SK-N-MC (cell line): ENCODE measurements around the gene CEP162.

ENCODE experiments used
- EZH2 ChIP-seq: fragments of 200-600 bp; sonication (generic); IDR thresholded peaks from one replicate; pipeline ENCODE4 v1.6.1; 2017; ENCODE audit warnings: antibody characterized with exemption
- FOXP2 ChIP-seq: optimal IDR thresholded peaks from 2 replicates; pipeline ENCODE3; 2011; ENCODE audit warnings: mild to moderate bottlenecking, moderate library complexity; ENCODE audit not compliant: insufficient read depth; ENCODE audit errors: extremely low read length, control extremely low read depth
- POLR2AphosphoS5 ChIP-seq: IDR thresholded peaks from 2 replicates; pipeline ENCODE4 v1.6.1; 2012; ENCODE audit warnings: mild to moderate bottlenecking, low read depth, low read length, borderline replicate concordance

GRCh38 chr6:84251891-84252539 lies 24.6 kb upstream of the CEP162 start:
- TF ChIP-seq FOXP2 = no peak
- TF ChIP-seq POLR2AphosphoS5 = no peak
- TF ChIP-seq EZH2 = no peak
